ENCODE data around the gene ZNF860.

Gene ZNF860

GRCh38 chr3:31981206-31982181, at the start of gene ZNF860, which contains the start of gene OSBPL10:
Gene ZNF860, plus strand, starts transcription at chr3:31981750. Its CDS starts 7,330 bp downstream, at chr3:31989080.
Gene OSBPL10, minus strand, starts transcription at chr3:31981262. Its CDS starts 83 bp downstream, at chr3:31981179.
- DNase-seq, result peak; percentile 30

GRCh38 chr3:31932990-31933389, 48.6 kb upstream of the ZNF860 start:
- no peak for DNase-seq

- no peak for DNase-seq
Observed at GRCh38 chr3:31934018-31934417, 47.5 kb upstream of the ZNF860 start.

GRCh38 chr3:31934866-31935265, 46.7 kb upstream of the ZNF860 start:
- DNase-seq, result no peak

- peak; percentile 3 for DNase-seq
Observed at GRCh38 chr3:31936420-31937060, 45.0 kb upstream of the ZNF860 start.

GRCh38 chr3:31937225-31937624, 44.3 kb upstream of the ZNF860 start:
- DNase-seq, result no peak

- DNase-seq, result no peak
Observed at GRCh38 chr3:31942446-31942845, 39.1 kb upstream of the ZNF860 start.

- no peak for DNase-seq
Observed at GRCh38 chr3:31943041-31943440, 38.5 kb upstream of the ZNF860 start.

- DNase-seq, result no peak
Observed at GRCh38 chr3:31945738-31946052, 35.9 kb upstream of the ZNF860 start.

- DNase-seq, result no peak
Observed at GRCh38 chr3:31946484-31947081, 35.0 kb upstream of the ZNF860 start.

- DNase-seq, result no peak
Observed at GRCh38 chr3:31947162-31947561, 34.4 kb upstream of the ZNF860 start.

GRCh38 chr3:31947671-31948091, 33.9 kb upstream of the ZNF860 start:
- DNase-seq, result no peak

GRCh38 chr3:31948280-31948679, 33.3 kb upstream of the ZNF860 start:
- no peak for DNase-seq

GRCh38 chr3:31952205-31952604, 29.3 kb upstream of the ZNF860 start:
- no peak for DNase-seq

GRCh38 chr3:31953091-31953490, 28.5 kb upstream of the ZNF860 start:
- no peak for DNase-seq

GRCh38 chr3:31953636-31954035, 27.9 kb upstream of the ZNF860 start:
- DNase-seq, result no peak

GRCh38 chr3:31955581-31955980, 26.0 kb upstream of the ZNF860 start:
- no peak for DNase-seq

- no peak for DNase-seq
Observed at GRCh38 chr3:31957106-31957505, 24.4 kb upstream of the ZNF860 start.

- DNase-seq, result no peak
Observed at GRCh38 chr3:31958701-31959152, 22.8 kb upstream of the ZNF860 start.

- no peak for DNase-seq
Observed at GRCh38 chr3:31959251-31959650, 22.3 kb upstream of the ZNF860 start.

GRCh38 chr3:31959951-31960792, 21.4 kb upstream of the ZNF860 start:
- no peak for DNase-seq

- no peak for DNase-seq
Observed at GRCh38 chr3:31960793-31961431, 20.6 kb upstream of the ZNF860 start.

Data from hematopoietic multipotent progenitor cell treated with erythropoietin and hydrocortisone succinate and interleukin-3 and kit ligand, for 6 days (in vitro differentiated cells).